ENCODE results near the gene MXRA7.

GRCh38 chr17:76710863-76711611 is at the start of gene MXRA7:
- no peak for TF ChIP-seq CTCF (IDR thresholded peaks at IDR 0.05)
- no peak for TF ChIP-seq EP300 (IDR thresholded peaks at IDR 0.05)
- no peak for TF ChIP-seq POLR2A (IDR thresholded peaks at IDR 0.05)
